Fibroblast of pulmonary artery (primary cell): ENCODE data around the gene DAO.
"Not testable (repeated sequence)": the region's sequence is repeated elsewhere in the genome, so short reads cannot be mapped to it uniquely, and the experiment has no call there.

ENCODE experiments used
- DNase-seq: peaks from one replicate; pipeline ENCODE4 v3.0.0-alpha.2; 2010; ENCODE audit warnings: low read depth
- H3K4me3 ChIP-seq: replicated peaks from 2 replicates; pipeline ENCODE4 v1.5.1; 2011; ENCODE audit warnings: low read depth, mild to moderate bottlenecking, control low read depth, low read length, moderate library complexity
- CTCF ChIP-seq: IDR thresholded peaks from 2 replicates; pipeline ENCODE4 v1.5.1; 2011; ENCODE audit warnings: mild to moderate bottlenecking, control low read depth, low read length, inconsistent platforms; ENCODE audit errors: missing control alignments

Gene DAO

GRCh38 chr12:108860443-108860842 lies 19.4 kb upstream of the DAO start:
- no peak for TF ChIP-seq CTCF
- DNase-seq = no peak
- no peak overlapping the region for H3K4me3 ChIP-seq

GRCh38 chr12:108861878-108862587 lies 17.9 kb upstream of the DAO start:
- TF ChIP-seq CTCF = no peak
- H3K4me3 ChIP-seq = no peak overlapping the region
- no peak for DNase-seq

- TF ChIP-seq CTCF = no peak
- no peak overlapping the region for H3K4me3 ChIP-seq
- no peak for DNase-seq
Measured at GRCh38 chr12:108862588-108862959, 17.3 kb upstream of the DAO start.

GRCh38 chr12:108865169-108865568 lies 14.7 kb upstream of the DAO start:
- TF ChIP-seq CTCF = no peak

GRCh38 chr12:108866083-108866482 lies 13.8 kb upstream of the DAO start:
- not testable (repeated sequence) for DNase-seq

More at GRCh38 chr12:108865169-108865568, 14.7 kb upstream of the DAO start:
- H3K4me3 ChIP-seq = no peak overlapping the region
- no peak for DNase-seq

GRCh38 chr12:108868781-108869180 lies 11.1 kb upstream of the DAO start:
- no peak for DNase-seq
- no peak overlapping the region for H3K4me3 ChIP-seq
- TF ChIP-seq CTCF = no peak

More at GRCh38 chr12:108866083-108866482, 13.8 kb upstream of the DAO start:
- not testable (repeated sequence) for H3K4me3 ChIP-seq

- DNase-seq = no peak
- no peak overlapping the region for H3K4me3 ChIP-seq
- no peak for TF ChIP-seq CTCF
Measured at GRCh38 chr12:108875280-108875679, 4.6 kb upstream of the DAO start.
